Measurements from ENCODE around the gene VWC2.

VWC2 gene

DNA sequence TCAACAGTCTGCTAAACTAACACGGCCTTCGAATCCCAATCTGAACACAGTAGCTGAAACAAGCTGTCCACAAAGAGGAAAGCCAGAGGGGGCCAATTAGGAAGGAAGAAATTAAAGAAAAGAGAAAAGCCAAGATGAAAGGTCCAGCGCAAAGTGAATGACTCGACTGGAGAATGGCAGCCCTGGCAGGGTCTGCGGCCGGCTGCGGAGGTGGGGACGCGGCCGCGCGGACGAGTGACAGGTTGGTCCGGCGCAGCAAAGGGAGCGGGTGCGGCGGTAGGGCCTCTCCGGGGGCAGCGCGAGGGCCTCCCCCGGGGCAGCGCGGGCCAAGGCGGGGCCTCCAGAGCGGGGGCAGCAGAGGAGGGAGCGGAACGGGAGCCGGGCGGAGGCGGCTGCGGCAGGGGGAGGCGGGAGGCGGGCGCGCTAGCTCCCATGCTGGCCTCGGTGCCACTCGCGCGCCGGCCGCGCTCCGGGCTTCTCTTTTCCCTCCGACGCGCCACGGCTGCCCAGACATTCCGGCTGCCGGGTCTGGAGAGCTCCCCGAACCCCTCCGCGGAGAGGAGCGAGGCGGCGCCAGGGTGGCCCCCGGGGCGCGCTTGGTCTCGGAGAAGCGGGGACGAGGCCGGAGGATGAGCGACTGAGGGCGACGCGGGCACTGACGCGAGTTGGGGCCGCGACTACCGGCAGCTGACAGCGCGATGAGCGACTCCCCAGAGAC lies at the start of gene VWC2:
TSS of gene VWC2 (plus strand) at position 421 of the 718 bp plus-strand sequence. CDS start 1,798 bp downstream, outside the sequence.
- DNase-seq (ENCODE audit: low spot score), result no peak

DNA sequence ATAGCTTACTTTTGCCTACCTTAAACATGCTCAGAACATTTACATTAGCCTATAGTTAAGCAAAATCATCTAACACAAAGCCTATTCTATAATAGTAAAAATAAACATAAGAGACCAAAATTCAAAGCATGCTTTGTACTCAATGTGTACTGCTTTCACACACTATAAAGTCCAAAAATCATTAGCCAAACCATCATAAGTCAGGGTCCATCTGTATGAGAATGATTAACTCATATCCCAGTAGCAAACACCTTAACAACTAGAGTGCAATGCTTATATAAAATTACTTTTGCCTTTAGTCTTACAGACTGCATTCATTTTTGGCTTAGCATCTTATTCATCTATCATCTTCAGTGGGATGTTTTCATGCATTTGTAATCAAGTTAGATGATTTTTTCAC lies 49.4 kb upstream of the VWC2 start:
- DNase-seq (ENCODE audit: low spot score), result no peak

DNA sequence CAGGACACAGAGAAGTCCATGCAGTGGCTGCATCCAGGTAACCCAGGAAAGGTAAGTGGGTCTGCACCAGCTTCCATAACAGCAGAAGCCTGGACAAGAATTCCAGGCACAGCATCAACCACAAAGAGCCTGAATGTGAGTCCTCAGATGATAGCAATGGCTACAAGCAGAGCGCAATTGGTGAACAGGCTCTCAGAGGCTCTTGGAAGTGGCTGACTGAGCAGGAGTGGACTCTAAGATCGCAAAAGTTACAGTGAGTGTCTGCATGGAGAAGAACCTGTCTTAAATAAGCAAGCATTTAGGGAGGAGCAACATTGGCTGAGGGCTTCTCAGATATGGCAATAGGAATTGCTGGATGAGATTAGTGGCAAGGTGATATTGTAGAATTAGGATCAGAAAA lies 41.6 kb upstream of the VWC2 start:
- DNase-seq (ENCODE audit: low spot score), result no peak

DNA sequence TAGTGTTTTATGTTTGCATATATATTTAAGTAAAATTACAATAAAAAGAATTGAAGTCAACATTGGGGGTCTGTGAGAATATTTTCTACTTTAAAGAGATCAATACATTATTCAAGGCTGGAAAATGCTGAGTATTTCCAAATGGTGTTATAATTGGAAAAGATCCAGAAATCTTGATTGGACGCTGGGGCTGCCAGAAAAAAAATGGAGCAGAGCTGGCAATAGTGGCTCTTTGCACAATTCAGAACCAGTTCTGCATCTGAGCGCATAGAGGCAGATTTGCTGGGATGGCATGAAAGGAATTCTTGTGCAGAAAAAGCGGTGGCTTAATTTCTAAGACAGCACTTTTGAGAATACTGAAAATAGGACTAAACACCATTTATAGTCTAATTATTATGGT lies 10.8 kb upstream of the VWC2 start:
- no peak for DNase-seq (ENCODE audit: low spot score)

DNA sequence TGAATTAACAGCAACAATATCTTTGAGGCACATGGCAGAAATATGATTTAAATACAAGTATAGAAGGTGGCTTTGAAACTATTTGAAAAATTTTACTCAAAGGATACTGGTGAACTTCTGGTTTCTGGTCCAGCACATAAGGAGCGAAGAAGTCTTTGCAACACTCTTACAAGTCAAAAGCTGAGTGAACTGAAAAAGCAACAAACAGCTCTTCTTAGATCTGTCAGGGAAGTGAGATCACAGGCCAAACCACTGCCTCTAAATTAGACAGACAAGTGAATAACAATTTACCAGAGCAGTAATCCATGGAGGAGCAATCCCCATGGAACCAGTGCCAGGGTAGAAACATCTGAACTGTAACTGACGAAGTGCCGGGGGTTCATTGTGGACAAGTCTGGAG lies 9.6 kb upstream of the VWC2 start:
- no peak for DNase-seq (ENCODE audit: low spot score)

DNA sequence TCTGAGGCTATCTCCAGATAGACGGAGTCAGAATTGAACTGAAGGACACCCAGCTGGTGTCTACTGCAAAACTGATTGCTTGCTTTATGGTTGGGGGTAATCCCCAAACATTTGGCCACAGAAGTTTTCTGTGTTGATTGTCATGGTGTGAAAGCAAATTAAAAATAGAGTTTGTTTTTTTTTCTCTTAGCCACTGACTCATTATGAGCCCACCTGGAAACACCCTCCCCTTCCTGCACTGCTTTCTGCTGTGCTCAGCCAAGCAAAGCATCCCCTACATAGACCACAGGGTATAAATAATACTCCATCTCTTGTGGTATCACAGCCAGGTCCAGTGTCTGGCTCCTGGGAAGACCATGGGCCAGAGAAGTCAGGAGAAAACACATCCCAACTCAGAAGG lies 6.5 kb upstream of the VWC2 start:
- no peak for DNase-seq (ENCODE audit: low spot score)

DNA sequence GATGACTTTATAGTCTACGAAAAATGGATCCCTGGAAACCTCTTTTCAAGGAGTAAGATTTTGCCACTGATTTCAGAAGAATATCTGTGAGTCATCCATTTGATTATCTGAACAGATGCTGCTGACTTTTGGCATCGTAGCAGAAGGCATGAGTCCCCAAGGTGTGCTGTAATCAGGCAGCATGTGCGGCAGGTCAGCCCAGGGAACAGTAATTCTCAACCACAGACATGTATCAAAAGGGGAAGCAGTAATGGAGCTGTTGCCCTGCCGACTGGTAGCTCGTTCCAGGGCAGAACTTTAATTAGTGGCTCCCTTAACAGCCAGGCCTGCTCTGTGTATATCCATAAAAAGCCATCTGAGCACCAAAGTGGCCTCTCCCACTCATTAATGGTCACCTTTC lies 5.7 kb upstream of the VWC2 start:
- DNase-seq (ENCODE audit: low spot score), result no peak

DNA sequence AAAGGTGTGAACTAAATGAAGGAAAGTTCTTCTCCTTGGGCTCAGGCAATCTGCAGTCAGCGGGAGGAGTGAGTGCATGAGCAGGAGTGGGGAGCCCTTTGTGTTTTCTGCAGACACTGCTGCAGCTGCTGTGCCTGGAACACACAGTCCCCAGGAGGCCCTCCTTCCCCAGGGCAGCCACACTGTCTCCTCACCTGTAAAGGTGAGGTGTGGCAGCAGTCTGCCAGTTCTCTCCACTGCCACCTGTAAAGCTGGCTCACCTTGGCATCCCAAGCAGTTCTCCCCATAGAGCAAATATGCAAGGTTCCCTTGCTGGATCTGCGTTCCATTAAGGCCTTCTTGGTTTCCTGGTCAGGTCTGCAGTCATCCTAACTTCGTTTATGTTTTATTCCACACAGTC lies 5.2 kb upstream of the VWC2 start:
- no peak for DNase-seq (ENCODE audit: low spot score)

DNA sequence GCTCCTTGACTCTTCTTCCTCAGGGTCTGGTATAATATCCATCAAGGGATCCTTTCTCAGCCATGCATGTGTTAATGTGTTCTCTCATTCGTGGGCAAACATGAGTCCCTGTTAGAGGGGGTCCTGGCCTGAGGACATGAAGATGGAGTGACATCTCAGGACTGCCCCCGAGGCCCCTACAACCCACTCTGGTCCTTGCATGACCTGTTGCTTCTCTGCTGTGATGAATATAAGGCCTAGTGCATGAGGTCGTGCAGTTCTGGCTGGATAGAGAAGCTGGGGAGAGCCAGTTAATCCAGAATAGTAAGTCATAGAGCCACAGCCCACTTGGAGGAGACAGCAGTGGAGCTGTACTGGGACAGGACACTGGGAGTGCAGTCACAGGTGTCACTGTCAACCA lies 4.6 kb upstream of the VWC2 start:
- no peak for DNase-seq (ENCODE audit: low spot score)

DNA sequence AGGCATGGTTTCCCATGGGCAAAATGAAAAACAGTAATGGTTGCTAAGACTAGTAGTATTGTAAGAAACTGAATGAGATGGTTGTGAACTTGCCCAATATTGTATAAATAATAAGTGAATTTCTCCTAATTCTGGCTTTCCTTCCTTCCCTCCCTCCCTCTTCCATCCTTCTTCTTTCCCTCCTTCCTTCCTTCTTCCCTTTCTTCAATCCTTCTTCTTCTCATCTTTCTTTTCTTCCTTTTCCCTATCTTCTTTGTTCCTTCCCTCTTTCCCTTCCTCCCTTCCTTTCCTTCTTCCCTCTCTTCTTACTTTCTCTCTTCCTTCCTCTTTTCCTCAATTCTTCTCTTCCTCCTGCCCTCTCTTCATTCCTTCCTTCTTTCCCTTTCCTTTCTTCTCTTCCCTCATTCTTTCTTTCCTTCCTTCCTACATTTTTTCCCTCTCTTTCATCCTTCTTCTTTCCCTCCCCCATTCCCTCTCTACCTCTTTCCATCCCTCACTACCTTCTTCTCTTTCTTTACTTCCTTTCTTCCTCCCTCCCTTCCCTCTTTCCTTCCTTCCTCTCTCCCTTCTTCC lies 4.1 kb upstream of the VWC2 start:
- no peak for DNase-seq (ENCODE audit: low spot score)

DNA sequence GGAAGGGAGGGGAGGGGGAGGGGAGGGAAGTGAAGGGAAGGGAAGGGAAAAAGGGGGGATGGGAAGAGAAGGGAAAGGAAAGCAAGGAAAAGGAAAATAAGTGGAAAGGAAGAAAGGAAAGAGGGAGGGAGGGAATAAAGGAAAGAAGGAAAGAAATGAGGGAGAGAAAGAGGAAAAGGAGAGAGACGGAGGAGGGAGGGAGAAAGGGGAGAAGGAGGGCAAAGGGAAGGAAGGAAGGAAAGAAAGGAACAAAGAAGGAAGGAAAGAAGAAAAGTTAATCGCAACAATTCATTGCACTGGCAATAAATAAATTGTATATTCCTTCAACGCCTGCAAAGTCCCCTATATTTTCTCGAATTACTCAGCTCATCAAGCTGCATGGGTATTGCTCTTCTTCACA lies 2.6 kb upstream of the VWC2 start:
- DNase-seq (ENCODE audit: low spot score), result no peak

DNA sequence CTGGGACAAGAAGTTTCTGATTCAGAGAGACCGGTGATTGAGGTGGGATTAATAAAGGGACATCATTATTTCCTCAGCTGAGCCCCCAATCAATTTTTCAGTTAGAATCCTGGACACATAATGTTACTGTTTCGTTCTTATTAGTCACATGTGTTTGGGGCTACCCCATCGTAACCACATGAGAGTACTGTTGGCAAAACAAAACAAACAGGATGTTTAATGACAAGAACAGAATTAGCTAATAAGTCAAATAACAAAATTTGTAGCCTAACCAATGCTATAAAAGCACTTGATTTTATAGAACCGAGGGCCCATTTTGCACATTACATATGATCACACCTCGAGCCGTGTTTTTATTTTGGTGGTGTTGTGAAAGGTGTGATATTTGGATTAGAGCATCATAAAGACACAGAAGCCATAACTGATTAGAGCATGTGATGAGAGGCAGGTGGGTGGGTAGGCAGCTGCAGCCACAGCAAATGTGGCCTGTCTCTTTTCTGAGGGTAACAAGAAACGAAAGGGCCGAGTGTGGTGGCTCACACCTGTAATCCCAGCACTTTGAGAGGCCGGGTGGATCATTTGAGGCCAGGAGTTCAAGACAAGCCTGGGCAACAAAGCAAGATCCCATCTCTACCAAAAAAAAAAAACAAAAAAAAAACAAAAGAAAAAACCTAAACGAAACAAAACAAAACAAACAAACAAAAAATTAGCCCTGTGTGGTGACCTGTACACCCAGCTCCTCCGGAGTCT lies 1.8 kb upstream of the VWC2 start:
- DNase-seq (ENCODE audit: low spot score), result no peak

DNA sequence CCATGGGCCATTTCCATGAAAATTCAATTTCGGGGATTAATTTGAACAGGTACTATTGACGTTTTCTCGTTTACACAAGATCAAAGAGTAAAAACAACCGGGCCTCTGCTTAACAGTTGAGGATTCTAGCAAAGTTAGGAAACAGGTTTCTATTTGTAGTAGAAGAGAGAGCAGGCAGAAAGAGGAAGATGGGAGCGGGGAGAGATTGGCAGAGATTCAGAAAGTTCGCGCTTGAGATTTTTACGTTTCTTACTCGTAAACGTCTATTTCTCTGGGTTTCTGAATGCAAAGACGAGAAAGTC lies 571 bp upstream of the VWC2 start:
- DNase-seq (ENCODE audit: low spot score), result no peak

DNA sequence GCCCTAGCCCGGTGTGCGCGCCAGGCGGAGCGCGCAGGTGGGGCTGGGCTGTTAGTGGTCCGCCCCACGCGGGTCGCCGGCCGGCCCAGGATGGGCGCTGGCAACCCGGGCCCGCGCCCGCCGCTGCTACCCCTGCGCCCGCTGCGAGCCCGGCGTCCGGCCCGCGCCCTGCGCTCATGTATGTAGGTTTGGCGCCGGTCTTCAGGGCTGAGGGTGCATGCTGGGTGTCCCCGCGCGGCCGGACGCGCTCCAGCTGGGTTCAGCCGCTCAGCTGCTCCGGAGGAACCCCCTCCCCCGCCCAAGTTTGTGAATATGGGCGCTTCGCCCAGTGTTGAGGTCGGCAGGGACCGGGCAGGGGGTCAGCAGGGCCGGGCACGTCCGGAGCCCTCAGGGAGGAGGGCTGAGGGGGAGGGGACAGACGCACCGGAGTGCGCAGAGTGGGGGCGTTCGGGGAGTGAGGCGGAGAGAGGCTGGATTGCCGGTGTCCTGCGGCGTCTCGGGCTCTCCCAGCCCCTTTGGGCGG lies 559 bp downstream of the VWC2 start:
- no peak for DNase-seq (ENCODE audit: low spot score)

DNA sequence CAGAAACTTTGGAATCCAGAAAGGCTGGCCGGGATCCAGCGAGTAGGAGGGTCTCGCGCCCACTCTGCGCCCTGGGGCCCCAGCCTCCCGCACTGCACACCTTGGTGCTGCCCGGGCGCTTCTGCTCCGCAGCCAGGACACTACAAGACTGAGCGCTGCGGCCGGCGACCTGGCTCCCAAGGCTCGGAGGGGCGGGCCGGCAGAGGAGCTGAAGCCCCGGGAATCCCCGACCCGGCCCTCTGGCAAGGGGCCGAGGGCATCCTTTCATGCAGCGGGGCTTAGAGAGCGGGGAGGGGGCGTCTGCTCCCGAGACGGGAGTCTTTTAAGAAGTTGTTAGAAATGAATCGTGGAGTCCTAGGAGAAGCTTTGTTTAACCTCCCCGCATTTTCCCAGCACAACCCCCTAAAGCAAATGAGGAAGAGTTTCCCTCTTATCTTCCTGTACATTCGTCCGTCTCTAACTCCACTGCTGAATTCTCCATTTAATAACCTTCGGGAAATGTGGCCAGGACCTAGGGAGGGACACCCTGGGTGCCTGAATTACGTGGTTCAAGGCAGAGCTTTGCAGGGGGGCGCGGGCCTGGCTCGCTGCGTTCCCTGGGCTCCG lies 1.1 kb downstream of the VWC2 start:
- no peak for DNase-seq (ENCODE audit: low spot score)

DNA sequence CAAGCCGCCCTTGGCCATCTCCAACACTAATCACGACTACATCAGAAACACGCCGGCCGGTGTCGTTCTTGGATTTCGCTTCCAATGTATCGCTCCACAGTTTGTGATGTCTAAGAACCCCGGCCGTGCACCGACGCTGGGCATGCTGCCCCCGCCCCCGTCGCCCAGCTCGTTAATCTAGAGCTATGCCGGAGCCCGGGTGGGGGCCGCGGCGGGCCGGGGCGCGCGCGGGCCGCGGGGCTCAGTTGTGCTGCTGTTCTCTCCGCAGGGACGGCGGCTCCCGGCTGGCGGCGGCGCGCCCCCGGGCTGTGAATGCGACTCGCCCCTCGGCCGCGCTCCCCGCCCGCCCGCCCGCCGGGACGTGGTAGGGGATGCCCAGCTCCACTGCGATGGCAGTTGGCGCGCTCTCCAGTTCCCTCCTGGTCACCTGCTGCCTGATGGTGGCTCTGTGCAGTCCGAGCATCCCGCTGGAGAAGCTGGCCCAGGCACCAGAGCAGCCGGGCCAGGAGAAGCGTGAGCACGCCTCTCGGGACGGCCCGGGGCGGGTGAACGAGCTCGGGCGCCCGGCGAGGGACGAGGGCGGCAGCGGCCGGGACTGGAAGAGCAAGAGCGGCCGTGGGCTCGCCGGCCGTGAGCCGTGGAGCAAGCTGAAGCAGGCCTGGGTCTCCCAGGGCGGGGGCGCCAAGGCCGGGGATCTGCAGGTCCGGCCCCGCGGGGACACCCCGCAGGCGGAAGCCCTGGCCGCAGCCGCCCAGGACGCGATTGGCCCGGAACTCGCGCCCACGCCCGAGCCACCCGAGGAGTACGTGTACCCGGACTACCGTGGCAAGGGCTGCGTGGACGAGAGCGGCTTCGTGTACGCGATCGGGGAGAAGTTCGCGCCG lies 1.9 kb downstream of the VWC2 start:
- DNase-seq (ENCODE audit: low spot score), result no peak

DNA sequence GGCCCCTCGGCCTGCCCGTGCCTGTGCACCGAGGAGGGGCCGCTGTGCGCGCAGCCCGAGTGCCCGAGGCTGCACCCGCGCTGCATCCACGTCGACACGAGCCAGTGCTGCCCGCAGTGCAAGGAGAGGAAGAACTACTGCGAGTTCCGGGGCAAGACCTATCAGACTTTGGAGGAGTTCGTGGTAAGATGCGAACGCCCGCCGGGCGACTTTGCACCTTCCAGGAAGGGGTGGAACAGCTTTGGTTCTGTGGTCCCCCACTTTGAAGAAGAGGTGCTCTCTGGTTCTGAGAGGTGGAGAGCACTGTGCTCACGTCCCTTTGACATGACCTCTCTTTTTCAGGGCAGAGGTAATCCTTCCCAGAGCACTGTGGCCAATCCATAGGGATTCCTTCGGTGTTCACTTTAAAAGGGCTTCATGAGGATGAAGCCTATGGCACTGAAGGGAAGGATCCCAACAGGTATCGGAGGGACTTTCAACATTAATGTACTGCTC lies 2.6 kb downstream of the VWC2 start:
- DNase-seq (ENCODE audit: low spot score), result no peak

DNA sequence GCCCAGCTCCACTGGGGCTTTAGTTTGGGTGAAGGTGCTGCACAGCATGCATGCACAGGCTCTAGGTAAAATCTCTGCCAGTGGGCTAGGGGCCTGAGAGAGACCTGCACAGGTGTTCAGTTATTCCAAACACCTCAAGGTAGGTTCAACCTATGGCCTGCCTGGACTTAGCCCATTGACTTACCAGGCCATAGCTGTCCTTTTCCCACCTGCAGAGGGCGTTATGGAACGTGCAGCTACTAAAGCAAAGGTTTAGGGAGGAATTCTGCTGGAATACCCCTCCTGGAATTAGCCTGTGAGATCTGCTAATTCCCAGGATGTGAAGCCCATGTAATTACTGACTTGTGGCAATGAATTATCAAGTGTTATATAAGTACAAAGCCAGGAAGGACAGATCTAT lies 3.6 kb downstream of the VWC2 start:
- no peak for DNase-seq (ENCODE audit: low spot score)

DNA sequence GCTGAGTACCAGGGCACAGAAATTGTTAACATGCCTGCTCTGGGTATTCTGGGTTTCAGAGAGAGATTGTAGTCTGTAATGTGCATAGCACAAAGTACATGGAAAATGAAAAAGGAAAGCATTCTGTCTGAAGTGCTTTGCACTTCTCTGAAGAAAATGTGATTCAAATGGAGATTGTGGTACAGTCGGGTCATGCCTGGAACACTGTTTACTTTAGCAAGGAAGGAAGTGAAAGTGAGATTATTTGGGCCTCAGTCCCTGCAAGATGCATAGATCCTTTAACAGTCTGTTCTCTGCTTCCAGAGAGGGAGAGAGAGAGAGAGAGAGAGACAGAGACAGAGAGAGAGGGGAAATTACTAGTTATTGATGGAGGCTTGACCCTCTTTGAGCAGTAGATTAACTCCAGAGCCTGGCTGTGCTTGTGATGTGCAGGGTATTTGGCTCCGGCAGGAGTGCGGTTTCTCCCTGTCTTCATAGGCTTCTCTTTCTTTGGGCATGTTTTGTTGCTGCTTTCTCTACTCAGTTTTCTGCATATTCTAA lies 5.4 kb downstream of the VWC2 start:
- DNase-seq (ENCODE audit: low spot score), result no peak

DNA sequence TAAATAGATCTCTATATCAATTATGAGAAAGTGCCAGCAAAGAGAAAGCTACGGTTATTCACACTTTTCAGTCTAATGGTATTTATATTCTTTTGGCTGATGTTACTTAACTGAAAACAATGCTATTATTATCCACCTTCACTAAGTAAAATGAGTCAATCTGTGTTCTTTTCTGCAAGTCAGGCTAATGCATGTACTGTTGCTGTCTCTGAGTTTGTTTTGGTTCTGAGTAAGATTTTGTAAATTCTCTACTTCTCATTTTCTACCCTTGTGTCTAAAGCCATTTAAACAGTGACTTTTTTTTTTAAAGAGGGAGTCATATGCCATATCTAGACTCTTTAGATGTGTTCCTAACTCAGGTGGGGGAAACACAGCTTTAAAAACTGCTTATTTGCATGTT lies 7.5 kb downstream of the VWC2 start:
- DNase-seq (ENCODE audit: low spot score), result no peak

DNA sequence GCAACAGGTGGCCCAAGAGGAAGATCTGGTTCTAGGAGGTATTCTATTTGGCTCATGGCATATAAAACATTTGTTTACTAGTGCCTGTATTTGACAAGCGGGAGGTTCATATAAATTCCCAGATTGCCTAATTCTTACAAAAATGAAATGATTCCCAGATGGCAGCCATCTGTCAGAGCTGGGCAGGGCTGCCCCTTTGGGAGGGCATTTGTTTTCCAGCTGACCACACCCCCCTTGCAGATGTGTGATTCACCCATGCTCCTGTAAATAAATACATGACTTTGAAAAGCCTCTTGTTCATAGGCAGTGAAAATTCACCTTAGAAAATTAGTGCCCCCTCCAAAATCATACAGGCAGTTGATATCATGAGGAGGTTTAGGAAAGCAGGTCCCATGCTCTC lies 8.6 kb downstream of the VWC2 start:
- no peak for DNase-seq (ENCODE audit: low spot score)

DNA sequence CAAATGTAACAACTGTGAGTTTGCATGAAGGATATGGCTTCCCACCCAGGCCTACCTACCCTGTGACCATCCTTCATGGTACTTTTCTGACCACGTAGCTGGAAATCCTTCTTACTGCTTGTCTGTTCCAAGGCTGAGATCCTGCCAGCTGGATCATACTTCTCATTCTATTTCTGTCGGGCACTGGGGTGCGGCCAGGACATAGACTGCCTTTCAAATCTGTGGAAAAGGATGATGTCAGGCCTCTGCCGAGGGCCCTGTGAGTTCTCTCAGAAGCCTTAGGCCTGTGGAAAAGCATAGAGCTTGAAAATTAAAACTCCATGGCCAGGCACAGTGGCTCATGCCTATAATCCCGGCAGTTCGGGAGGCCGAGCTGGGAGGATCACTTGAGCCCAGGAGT lies 10.0 kb downstream of the VWC2 start:
- DNase-seq (ENCODE audit: low spot score), result no peak

Measured in putamen (tissue), 1 donor.